NK-92 (cell line): ENCODE measurements around the gene ZNF761.
"Not testable (repeated sequence)": the region's sequence is repeated elsewhere in the genome, so short reads cannot be mapped to it uniquely, and the experiment has no call there.

ENCODE experiments used
- DNase-seq: peaks from one replicate; lab custom pipeline; 2025; ENCODE audit not compliant: unreplicated experiment; lab: John Stamatoyannopoulos, UW

Gene ZNF761

DNA sequence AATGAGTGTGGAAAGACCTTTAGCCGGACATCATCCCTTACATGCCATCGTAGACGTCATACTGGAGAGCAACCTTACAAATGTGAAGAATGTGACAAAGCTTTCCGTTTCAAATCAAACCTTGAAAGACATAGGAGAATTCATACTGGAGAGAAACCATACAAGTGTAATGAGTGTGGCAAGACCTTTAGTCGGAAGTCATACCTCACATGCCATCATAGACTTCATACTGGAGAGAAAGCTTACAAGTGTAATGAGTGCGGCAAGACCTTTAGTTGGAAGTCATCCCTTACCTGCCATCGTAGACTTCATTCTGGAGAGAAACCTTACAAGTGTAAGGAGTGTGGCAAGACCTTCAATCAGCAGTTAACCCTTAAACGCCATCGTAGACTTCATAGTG, 24.0 kb downstream of the ZNF761 start:
- DNase-seq = no peak

DNA sequence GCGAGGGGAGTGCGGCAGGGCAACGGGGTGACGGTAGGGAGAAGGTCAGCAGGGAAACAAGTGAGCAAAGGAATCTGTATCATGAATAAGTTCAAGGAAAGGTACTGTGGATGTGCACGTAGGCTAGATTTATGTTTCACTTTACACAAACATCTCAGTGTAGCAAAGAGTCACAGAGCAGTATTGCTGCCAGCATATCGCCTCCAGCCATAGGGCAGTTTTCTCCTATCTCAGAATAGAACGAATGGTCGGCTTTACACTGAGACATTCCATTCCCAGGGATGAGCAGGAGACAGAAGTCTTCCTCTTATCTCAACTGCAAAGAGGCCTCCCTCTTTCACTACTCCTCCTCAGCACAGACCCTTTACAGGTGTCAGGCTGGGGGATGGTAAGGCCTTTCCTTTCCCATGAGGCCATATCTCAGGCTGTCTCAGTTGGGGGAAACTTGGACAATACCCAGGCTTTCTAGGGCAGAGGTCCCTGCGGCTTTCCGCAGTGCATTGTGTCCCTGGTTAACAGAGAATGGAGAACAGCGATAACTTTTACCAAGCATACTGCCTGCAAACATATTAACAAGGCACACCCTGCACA, 28.4 kb downstream of the ZNF761 start:
- not testable (repeated sequence) for DNase-seq

DNA sequence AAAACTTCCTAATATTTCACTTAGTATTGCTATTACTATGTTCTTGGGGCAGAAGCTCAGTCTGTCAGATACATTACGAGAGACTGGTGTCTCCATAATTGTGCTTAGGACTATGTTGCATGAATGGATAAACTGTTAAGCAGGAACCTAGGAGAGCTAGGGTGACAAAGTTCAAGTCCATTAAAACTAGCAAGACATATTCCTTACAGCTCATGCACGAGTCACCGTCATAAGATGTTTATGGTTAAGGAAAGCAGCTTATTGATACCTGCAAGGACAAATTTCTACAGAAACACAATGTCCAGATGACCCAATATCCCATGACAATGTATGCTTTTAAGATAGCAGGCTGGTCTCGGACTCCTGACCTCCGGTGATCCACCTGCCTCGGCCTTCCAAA, 30.1 kb downstream of the ZNF761 start:
- DNase-seq = no peak

DNA sequence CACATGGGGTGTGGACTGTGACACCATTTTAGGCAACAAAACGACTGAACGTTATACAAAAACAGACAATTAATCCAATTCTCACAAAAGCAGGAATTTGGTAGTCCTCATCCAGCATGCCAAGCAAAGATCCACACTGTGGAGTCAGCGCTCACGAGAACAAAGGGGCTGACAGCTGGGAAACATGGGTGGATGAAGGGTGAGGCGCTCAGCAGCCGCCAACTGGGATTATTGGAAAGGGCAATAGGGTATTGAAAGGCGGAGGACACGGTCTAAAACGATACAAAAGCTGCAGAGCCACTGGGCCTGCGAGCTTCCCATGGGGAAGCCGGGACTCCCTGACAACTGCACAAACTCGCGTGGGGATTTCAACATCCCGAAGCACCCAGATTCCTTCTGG, 31.1 kb downstream of the ZNF761 start:
- no peak for DNase-seq

DNA sequence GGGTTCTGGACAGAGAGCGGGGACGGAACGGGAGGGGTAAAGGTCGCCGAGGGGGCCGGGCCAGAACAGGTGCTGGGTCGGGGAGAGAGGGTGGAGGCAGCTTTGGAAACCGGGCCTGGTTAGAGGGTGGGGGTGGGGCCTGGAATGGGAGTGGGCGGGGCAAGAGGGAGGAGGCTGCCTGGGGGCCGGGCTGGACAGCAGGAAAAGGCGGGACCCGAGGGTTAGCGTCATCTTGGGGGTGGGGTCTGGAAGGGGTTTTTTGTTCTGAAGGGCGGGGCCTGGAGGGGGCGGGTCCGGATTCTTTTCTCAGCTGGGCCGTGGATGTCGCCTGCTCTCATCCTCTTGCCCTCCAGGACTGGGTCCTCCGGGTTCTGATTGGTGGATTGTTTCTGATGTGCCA, 31.5 kb downstream of the ZNF761 start:
- no peak for DNase-seq

DNA sequence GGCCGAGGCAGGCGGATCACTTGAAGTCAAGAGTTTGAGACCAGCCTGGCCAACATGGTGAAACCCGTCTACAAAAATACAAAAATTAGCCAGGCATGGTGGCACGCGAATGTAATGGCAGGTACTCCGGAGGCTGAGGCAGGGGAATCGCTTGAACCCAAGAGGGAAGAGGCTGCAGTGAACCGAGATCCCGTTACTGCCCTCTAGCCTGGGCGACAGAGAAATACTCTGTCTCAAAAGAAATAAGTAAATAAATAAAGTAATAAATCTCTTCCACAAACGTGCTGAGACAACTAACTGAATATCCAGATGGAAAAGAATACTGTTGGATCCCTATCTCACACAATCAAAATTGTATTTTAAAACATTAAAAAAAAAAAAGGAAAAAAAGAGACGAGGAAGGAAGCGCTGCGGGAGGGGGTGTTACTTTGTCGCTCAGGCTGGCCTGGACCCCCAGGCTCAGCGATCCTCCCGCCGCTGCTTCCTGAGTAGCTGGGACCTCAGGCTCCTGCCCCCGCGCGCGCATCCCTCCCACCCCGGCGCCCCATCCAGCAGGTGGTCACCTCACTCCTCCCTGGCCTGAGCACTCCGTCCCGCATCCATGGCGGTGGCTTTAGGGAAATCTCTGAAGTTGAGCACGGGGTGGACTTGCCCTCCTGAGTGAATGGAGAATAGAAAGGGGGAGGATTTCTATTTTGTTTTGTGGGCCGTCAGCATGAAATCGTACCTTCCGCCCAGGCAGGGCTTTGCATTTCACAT, 35.1 kb downstream of the ZNF761 start:
- DNase-seq = no peak

DNA sequence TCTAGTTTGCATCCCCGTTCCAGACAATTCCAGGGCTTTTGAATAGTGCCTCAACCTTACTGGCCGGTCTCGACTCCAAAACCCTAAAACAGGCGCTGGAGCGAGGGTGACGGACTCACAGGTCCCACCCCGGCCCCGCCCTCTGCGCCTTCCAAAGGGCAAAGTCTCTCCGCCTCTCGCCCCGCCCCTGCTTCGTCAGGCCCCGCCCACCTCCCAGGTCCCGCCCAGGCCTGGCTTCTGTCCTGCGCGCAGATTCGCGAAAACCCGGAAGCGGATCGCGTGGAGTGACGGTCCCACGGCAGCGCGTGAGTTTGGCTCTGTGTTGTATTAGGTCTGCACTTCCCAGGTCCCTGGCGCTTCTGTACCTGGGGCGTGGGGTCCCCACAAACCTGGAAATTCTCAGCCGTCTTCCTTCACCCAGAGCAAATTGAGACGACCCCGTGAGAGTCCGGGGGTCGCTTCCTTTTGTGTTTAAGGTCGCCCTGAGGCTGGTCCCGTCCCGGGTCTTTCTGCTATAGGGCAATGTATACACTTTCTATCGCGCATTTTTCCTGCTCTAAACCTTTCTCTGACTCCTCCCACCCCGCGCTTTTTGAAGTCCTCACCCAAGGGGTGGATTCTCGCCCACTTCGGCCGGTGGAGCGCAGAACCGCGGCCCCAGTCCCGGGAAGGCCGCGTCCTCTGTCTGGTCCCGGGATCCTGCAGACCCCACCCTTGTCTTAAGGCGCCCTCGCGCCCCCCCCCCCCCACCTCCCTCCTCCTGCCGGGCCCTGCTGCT, 35.9 kb downstream of the ZNF761 start, which contains the start of gene ZNF813:
Gene ZNF813, plus strand, starts transcription at position 249 of the 778 bp plus-strand sequence. CDS start 16,090 bp downstream, outside the sequence.
- peak; percentile 48 for DNase-seq

DNA sequence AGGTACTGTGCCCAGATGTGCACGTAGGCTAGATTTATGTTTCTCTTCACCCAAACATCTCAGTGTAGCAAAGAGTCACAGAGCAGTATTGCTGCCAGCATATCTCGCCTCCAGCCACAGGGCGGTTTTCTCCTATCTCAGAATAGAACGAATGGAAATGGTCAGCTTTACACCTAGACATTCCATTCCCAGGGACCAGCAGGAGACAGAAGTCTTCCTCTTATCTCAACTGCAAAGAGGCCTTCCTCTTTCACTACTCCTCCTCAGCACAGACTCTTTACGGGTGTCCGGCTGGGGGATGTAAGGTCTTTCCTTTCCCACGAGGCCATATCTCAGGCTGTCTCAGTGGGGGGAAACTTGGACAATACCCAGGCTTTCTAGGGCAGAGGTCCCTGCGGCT, 36.8 kb downstream of the ZNF761 start:
- DNase-seq = not testable (repeated sequence)

DNA sequence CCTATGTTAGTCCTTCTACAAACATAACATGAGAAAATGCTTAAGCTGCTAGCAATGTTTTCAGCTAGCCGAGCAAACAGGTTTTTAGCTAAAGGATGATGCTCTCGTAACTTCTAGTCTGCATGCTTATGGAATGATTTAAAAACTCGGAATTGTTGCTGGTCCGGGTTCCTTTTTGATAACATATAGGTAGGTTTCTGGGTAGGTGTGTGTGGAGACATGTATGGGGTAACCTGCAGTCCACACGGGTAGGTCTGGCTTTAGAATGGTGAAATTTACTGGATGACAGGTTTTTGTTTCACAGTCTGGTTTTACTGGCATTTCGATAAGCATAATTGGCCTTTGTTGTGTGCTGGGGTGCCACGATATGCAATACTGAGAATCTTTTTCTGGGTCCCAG, 40.1 kb downstream of the ZNF761 start:
- no peak for DNase-seq

DNA sequence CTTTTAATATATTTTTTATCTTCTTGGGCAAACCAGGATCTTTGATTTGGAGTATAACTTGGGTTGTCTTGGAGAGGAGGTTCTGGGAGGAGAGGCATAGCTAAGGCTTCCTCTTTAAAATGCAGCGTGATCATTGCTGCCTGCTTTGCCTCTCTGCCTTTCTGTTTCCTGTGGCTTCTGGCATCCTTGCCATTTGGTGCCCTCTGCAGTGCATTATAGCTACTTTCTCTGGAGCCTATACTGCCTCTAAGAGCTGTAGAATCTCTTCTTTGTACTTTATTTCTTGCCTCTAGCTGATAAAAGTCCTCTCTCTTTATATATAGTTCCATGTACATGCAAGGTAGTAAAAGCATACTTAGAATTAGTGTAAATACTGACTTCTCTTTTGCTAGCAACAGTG, 43.0 kb downstream of the ZNF761 start:
- not testable (repeated sequence) for DNase-seq

DNA sequence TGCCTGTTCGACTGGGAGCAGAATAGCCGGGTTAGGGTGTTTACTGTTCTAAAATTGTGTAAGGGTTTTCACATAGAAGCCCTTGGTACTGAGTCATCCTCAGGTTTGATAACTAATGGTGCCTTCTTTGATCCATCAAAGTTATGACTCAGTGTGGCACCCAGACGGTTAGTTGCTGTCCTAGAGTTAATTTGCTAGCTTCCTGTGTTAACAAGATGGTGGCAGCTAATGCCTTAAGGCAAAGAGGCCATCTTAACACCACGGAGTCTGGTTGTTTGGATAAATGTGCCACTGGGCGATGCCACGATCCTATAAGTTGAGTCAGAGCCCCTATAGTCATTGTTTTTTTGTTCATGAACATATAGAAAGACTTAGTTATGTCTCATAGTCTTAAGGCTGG, 43.7 kb downstream of the ZNF761 start:
- not testable (repeated sequence) for DNase-seq

DNA sequence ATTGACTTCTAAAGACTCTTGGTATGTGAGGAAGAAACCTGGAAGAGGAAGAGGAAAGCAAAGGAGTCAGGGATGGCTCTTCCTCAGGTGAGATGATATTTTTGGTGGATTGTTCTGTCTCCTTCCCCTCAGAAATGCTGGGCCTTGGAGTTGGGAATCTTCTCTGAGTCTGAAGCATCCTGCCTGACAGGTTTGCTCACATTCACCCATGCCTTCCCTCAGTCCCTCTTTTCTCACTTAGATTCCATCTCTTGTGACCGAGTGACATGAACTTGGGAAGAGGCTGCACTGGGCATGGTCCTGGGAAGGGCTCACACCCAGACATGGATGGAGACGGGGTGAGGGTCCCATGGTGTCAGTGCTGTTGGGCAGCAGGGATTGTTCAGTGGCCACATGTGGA, 52.0 kb downstream of the ZNF761 start:
- DNase-seq = not testable (repeated sequence)

DNA sequence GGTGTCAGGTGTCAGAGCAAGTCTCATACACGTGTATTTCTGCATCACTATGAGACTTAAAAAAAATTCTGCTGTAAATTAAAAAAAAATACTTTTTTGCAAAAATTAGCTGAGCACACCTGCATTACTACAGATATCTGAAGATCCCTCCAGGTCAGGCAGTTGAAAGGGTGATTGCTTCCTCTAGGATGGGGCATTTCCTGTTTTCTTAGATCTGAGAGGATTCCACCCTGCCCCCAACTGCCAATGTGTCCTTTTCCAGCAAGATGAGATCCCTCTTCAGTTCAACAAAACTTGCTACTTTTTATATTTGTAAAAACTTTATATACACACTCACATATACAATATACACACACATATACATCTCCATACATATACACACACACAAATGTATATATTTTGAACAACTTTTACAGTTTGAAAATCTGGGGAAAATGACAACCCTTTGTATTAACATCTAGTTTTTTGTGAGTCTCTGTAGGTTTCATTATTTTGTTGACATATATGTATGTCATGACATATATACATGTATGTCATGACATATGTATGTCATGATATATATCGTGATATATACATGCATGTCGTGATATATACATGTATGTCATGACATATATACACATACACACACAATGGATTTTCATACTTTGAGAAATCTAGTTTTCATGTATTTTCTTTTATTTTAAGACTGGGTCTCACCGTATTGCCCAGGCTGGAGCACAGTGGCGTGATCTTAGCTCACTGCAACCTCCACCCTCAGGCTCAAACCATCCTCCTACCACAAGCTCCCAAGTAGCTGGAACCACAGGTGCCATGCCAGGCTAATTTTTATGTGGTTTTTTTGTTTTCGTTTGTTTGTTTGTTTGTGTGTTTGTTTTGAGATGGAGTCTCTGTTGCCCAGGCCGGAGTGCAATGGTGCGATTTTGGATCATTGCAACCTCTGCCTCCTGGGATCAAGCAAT, 53.5 kb downstream of the ZNF761 start:
- DNase-seq = no peak

DNA sequence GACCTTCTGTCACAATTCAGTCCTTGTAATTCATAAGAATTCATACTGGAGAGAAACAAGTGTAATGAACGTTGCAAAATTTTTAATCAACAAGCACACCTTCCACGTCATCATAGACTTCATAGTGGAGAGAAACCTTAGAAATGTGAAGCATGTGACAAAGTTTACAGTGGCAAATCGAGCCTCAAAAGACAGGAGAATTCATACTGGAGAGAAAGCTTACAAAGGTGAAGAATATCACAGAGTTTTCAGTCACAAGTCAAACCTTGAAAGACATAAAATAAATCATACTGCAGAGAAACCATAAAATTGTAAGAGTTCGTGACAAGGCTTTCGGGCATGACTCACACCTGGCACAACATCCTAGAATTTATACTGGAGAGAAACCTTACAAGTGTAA, 60.4 kb downstream of the ZNF761 start:
- no peak for DNase-seq

DNA sequence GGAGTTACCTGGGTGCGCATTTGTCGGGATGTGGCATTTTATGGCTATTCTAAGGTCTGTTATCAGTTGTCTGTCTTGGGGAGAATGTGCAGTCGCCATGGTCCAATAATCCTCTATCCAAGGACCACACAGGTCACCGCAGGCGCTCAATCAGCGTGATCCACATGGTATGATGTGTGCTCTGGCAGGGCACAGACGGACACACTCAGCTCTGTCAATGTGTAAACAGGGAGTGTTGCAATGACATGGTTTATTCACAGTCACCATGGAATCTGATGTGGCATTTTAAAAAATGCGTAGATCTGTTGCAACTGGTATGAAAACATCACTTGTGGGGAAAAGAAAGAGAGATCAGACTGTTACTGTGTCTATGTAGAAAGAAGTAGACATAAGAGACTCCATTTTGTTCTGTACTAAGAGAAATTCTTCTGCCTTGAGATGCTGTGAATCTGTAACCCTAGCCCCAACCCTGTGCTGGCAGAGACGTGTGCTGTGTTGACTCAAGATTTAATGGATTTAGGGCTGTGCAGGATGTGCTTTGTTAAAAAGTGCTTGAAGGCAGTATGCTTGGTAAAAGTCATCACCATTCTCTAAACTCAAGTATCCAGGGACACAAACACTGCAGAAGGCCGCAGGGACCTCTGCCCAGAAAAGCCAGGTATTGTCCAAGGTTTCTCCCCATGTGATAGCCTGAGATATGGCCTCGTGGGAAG, 65.7 kb downstream of the ZNF761 start:
- DNase-seq = not testable (repeated sequence)

DNA sequence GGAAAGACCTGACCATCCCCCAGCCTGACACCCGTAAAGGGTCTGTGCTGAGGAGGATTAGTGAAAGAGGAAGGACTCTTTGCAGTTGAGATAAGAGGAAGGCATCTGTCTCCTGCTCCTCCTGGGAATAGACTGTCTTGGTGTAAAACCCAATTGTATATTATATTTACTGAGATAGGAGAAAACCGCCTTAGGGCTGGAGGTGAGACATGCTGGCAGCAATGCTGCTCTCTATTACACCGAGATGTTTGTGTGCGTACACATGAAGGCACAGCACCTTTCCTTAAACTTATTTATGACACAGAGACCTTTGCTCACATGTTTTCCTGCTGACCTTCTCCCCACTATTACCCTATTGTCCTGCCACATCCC, 66.2 kb downstream of the ZNF761 start:
- not testable (repeated sequence) for DNase-seq

DNA sequence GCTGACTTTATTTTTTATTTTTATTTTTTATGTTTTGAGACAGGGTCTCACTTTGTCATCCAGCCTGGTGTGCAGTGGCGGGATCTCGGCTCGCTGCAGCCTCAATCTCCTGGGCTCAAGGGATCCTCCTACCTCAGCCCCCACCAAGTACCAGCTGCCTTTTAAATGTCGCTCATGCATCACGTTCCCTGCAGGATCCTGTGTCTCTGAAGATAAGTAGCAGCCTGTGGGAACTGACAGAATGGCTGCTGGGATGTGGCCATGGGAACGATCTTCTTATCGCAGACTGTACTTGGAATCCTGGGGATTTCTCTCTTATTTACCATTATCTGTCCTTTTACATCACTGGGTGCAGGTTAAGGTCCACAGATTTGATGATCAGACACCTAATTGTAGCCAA, 71.4 kb downstream of the ZNF761 start:
- not testable (repeated sequence) for DNase-seq

DNA sequence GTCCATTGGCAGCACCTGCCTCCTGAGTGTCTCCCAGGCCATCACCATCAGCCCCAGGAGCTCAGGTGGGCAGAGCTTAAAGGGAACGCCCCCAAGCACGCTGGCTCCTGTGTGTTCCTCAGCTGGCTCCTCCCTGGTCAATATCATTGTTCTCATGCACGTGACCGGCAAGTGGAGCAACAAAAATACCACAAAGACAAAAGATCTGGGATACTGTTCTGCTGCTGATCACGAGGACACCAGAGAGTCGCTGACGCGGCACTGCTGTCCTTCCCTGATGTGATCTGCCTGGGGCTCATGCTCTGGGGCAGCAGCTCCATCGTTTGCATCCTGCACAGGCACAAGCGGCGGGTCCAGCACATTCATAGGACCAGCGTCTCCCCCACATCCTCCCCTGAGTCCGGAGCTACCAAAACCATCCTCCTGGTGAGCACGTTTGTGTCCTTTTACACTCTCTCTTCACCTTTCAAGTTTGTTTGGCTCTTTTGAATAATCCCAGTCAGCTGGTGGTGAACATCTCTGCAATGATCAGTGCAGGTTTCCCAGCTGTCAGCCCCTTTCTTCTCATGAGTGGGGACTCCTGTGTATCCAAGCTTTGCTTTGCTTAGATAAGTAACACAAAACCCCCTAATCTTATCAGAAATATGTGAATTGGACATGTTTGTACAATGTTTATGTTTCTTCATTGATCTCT, 72.0 kb downstream of the ZNF761 start:
- DNase-seq = not testable (repeated sequence)

DNA sequence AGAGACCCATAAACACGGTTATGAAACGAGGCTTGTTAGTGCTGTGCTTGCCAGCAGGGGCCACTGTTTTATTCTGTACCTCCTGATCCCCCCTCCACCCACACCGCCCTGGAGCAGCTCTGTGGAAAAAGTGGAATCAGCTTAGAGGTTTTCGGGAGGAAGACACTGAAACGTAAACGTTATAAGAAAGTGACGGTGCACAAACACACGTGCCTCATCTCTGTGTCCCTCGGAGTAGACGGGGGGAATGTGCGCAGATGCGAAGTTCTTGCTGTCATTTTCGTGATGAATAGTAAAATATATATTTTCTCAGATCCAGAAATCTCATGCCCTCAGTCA, 72.5 kb downstream of the ZNF761 start:
- DNase-seq = not testable (repeated sequence)

DNA sequence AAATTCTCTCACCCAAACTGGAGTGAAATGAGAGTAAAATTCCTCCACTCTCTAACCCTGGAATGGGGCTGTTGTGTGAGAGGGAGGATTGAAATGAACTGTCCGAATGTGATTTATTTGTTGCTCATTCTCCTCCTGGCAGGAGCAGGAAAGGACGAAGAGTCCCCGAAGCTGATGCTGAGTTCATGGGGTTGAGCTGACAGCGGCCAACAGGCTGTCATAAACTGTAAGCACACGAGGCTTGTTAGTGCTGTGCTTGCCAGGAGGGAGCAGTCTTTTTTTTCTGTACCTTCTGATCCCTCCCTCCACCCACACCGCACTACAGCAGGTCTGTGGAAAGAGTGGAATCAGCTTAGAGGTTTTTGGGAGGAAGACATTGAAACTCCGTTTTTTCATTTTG, 73.1 kb downstream of the ZNF761 start:
- DNase-seq = no peak
